GM18505 (cell line): ENCODE measurements around the gene KRT40.

ENCODE experiments used
- ATAC-seq: cut with Tn5 transposase; IDR thresholded peaks from one replicate; pipeline ENCODE4 v1.9.1; 2021; ENCODE audit not compliant: unreplicated experiment
- POLR2A ChIP-seq: IDR thresholded peaks from 4 replicates; pipeline ENCODE4 v1.6.1; 2011; ENCODE audit warnings: borderline replicate concordance; ENCODE audit not compliant: insufficient read depth, insufficient read length; ENCODE audit errors: extremely low read depth

Gene KRT40

GRCh38 chr17:40981115-40981514 is 3.0 kb downstream of the KRT40 start:
- no peak for TF ChIP-seq POLR2A
- ATAC-seq = no peak

- no peak for ATAC-seq
- no peak for TF ChIP-seq POLR2A
Measured at GRCh38 chr17:40980596-40980995, 3.5 kb downstream of the KRT40 start.

DNA sequence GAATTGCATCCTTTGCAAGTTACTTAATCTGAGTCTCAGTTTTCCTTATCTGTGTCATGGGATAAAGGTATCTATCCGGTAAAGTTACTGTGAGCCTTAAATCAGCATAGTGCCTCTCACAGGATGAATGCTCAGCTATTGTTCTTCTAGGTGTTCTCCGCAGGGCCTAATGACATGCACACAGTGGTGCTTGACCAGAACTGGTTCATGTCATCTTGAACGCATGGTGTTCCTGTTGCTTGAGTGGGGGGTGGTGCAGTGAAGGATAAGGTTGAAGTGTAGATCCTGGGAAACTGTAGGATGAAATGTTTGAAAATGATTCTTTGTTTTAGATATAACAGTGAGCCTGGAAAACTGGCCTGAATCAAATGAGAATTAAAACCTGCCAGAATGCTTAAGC is 4.0 kb downstream of the KRT40 start:
- no peak for ATAC-seq

GRCh38 chr17:40978575-40979151 is 5.5 kb downstream of the KRT40 start:
- no peak for ATAC-seq

More for the DNA sequence above, 4.0 kb downstream of the KRT40 start:
- no peak for TF ChIP-seq POLR2A

GRCh38 chr17:40975516-40975915 is 8.6 kb downstream of the KRT40 start:
- ATAC-seq = no peak
- TF ChIP-seq POLR2A = no peak

More at GRCh38 chr17:40978575-40979151, 5.5 kb downstream of the KRT40 start:
- no peak for TF ChIP-seq POLR2A

DNA sequence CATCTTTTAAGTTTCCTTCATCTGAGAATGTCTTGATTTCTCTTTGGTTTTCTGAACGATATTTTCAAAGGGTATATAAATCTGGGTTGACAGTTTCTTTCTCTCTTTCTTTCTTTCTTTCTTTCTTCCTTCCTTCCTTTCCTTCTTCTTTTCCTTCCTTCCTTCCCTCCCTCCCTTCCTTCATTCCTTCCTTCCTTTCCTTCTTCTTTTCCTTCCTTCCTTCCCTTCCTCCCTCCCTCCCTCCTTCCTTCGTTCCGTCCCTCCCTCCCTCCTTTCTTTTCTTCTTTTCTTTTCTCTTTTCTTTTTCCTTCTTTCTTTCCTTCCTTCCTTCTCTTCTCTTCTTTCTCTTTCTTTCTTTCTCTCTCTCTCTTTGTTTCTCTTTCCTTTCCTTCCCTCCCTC is 9.8 kb downstream of the KRT40 start:
- no peak for ATAC-seq
- TF ChIP-seq POLR2A = no peak

DNA sequence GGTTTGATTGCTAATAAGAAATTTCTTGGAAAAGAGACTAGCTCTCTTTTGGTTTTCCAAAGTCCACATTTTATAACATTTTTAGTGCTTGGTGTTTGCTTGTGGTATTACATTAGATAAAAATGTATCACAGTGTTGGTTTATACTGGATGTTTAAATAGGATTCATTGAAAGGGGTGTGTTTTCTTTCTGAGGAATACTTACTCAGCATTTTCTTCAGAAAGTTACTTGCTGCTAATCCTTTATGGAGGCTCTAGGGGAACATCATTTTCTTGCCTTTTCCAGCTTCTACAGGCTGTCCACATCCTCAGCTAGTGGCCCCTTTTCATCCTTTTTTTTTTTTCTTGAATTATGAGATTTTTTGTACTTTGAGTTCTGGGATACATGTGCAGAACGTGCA is 16.5 kb downstream of the KRT40 start:
- ATAC-seq = no peak
- no peak for TF ChIP-seq POLR2A

DNA sequence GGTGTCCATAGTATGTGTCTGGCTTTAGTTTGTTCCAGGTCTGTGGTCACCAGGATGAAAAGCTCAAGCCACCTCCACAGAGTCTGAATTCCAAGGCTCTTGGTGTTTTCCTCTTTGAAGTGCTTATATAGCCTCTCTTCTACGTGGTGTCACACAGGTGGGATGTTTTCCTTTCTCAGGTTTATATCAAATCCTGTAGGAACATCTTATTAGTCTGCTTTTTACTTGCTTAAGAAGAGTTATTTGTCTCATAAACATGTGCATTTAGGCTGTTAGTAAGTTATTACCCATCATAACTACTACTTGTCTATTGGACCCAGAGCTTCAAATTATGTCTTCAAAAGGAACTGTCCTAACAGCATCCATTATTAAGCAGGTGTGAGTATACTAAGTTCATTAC is 17.3 kb downstream of the KRT40 start, which contains the start of gene KRT39:
KRT39 (minus strand) TSS at position 101 of the 400 bp plus-strand sequence; CDS start at position 9, 92 bp downstream.
- no peak for TF ChIP-seq POLR2A
- no peak for ATAC-seq

DNA sequence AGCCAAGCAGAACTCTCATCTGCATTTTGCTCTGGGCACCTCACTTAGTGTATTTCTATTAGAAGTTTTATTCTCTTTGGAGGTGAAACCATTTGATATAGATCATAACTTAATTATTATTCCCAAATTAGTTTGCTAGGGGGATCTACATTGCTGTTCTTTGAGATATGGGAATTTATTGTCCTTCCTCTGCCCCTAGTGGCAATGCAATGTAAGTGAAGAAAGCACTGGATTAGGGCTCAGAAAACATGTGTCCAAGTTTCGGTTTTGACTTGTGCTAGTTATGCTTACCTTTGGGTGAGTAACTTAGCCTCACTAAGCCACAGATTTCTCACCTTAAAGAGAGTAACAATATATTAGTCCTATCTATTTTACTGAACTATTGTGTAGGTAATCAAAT is 20.3 kb downstream of the KRT40 start:
- ATAC-seq = no peak
- no peak for TF ChIP-seq POLR2A

DNA sequence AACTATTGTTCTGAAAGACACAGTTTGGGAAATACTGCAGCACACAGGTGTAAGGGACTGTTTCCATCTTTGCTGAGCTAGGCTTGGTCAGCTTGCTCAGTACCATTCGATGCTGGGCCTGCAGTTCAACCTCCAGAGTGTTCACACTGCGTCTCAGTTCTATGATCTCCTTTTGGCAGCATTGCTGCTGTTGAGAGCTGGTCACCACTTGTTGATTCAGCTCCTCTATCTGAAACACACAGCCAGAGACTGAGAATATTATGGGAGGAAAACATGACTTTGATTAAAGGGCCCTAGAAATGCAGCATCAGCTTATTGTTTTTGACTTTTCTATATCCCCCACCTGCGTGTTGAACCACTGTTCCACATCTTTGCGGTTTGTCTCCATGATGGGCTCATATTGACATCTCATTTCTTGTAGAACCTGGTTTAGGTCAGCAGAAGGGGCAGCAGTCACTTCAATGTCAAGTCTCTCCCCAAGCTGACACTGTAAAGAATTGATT is 22.0 kb downstream of the KRT40 start:
- ATAC-seq = no peak
- TF ChIP-seq POLR2A = no peak

- ATAC-seq = no peak
- no peak for TF ChIP-seq POLR2A
Measured at GRCh38 chr17:40961591-40961990, 22.5 kb downstream of the KRT40 start.

- TF ChIP-seq POLR2A = no peak
- ATAC-seq = no peak
Measured at GRCh38 chr17:40960144-40960543, 24.0 kb downstream of the KRT40 start.

GRCh38 chr17:40958086-40958953 is 25.8 kb downstream of the KRT40 start:
- no peak for TF ChIP-seq POLR2A
- no peak for ATAC-seq
